HG02938 (cell line): ENCODE measurements around the gene EME1.

Source experiments
- ATAC-seq: cut with Tn5 transposase; IDR thresholded peaks from one replicate; pipeline ENCODE4 v1.9.1; 2021; ENCODE audit warnings: mild to moderate bottlenecking, moderate library complexity; ENCODE audit not compliant: unreplicated experiment

EME1 gene

GRCh38 chr17:50361561-50362480 is 11.2 kb upstream of the EME1 start:
- ATAC-seq: no peak

- ATAC-seq: no peak
Observed at GRCh38 chr17:50362661-50363060, 10.4 kb upstream of the EME1 start.

GRCh38 chr17:50363217-50364060 is 9.6 kb upstream of the EME1 start:
- ATAC-seq: no peak

- ATAC-seq: no peak
Observed at GRCh38 chr17:50364061-50364458, 9.0 kb upstream of the EME1 start.

- ATAC-seq: no peak
Observed at GRCh38 chr17:50364715-50365114, 8.3 kb upstream of the EME1 start.

- no peak for ATAC-seq
Observed at GRCh38 chr17:50365165-50365564, 7.9 kb upstream of the EME1 start.

GRCh38 chr17:50365649-50366393 is 7.2 kb upstream of the EME1 start:
- no peak for ATAC-seq

GRCh38 chr17:50367401-50367800 is 5.6 kb upstream of the EME1 start:
- no peak for ATAC-seq

- no peak for ATAC-seq
Observed at GRCh38 chr17:50370052-50370451, 3.0 kb upstream of the EME1 start.

GRCh38 chr17:50371526-50371925 is 1.5 kb upstream of the EME1 start:
- ATAC-seq: no peak

- no peak for ATAC-seq
Observed at GRCh38 chr17:50372222-50372757, 739 bp upstream of the EME1 start.

GRCh38 chr17:50373705-50374104 is 676 bp downstream of the EME1 start:
- ATAC-seq: no peak

- ATAC-seq: no peak
Observed at GRCh38 chr17:50375858-50376538, 3.0 kb downstream of the EME1 start.

GRCh38 chr17:50379351-50380132 is 6.5 kb downstream of the EME1 start:
- ATAC-seq: no peak

GRCh38 chr17:50380369-50381259 is 7.6 kb downstream of the EME1 start:
- ATAC-seq: no peak

- no peak for ATAC-seq
Observed at GRCh38 chr17:50381260-50381815, 8.3 kb downstream of the EME1 start.

- ATAC-seq: no peak
Observed at GRCh38 chr17:50381920-50382319, 8.9 kb downstream of the EME1 start.

GRCh38 chr17:50382931-50383330 is 9.9 kb downstream of the EME1 start:
- no peak for ATAC-seq
